Measurements from ENCODE around the gene ZC3H12C. TPM values are rescaled to one million over a fixed set of nuclear protein-coding genes. Genes with fewer than 3 reads are reported as not detected.

Gene ZC3H12C
- total RNA-seq, 3 donors from 2014 or later, result 10.2 to 19.8 (median 13.2) TPM

GRCh38 chr11:110088535-110089344 is 4.5 kb upstream of the ZC3H12C start:
- intact Hi-C loops (cut with DNase I; ENCODE audit: low total_unique reads), result no loop called here
- Histone ChIP-seq H3K9me3 (no peaks in the 10 kb centered on the region), H3K4me3 (no peak overlapping the region), H3K27me3 (no peaks in the 10 kb centered on the region), H3K4me1 (no peaks in the 10 kb centered on the region), H3K27ac (no peak overlapping the region), H3K36me3 (no peaks in the 10 kb centered on the region)
- DNase-seq (ENCODE audit: low spot score in 2 of 2), result no peak
- TF ChIP-seq, protein P1, sequence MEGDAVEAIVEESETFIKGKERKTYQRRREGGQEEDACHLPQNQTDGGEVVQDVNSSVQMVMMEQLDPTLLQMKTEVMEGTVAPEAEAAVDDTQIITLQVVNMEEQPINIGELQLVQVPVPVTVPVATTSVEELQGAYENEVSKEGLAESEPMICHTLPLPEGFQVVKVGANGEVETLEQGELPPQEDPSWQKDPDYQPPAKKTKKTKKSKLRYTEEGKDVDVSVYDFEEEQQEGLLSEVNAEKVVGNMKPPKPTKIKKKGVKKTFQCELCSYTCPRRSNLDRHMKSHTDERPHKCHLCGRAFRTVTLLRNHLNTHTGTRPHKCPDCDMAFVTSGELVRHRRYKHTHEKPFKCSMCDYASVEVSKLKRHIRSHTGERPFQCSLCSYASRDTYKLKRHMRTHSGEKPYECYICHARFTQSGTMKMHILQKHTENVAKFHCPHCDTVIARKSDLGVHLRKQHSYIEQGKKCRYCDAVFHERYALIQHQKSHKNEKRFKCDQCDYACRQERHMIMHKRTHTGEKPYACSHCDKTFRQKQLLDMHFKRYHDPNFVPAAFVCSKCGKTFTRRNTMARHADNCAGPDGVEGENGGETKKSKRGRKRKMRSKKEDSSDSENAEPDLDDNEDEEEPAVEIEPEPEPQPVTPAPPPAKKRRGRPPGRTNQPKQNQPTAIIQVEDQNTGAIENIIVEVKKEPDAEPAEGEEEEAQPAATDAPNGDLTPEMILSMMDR (IDR thresholded peaks at IDR 0.05), result no peak
- TF ChIP-seq POLR2A (IDR thresholded peaks at IDR 0.05) (no peak), POLR2AphosphoS5 (IDR thresholded peaks at IDR 0.05) (no peak)

GRCh38 chr11:110089617-110090282 is 3.4 kb upstream of the ZC3H12C start:
- H3K27ac ChIP-seq, result no peak overlapping the region
- no peaks in the 10 kb centered on the region for H3K36me3 ChIP-seq
- intact Hi-C loops (cut with DNase I; ENCODE audit: low total_unique reads), result no loop called here
- TF ChIP-seq POLR2AphosphoS5 (IDR thresholded peaks at IDR 0.05), result no peak
- TF ChIP-seq, protein P1 (IDR thresholded peaks at IDR 0.05), result no peak
- no peaks in the 10 kb centered on the region for H3K4me1 ChIP-seq
- no peaks in the 10 kb centered on the region for H3K27me3 ChIP-seq
- no peak overlapping the region for H3K4me3 ChIP-seq
- H3K9me3 ChIP-seq, result no peaks in the 10 kb centered on the region
- no peak for DNase-seq (ENCODE audit: low spot score in 2 of 2)

GRCh38 chr11:110090466-110091026 is 2.6 kb upstream of the ZC3H12C start:
- no peak overlapping the region for H3K4me3 ChIP-seq
- DNase-seq (ENCODE audit: low spot score in 2 of 2), result no peak
- intact Hi-C loops (cut with DNase I; ENCODE audit: low total_unique reads), result no loop called here
- no peak overlapping the region for H3K27ac ChIP-seq
- TF ChIP-seq POLR2AphosphoS5 (IDR thresholded peaks at IDR 0.05) (no peak), POLR2A (IDR thresholded peaks at IDR 0.05) (no peak)
- TF ChIP-seq, protein P1 (IDR thresholded peaks at IDR 0.05), result no peak
- H3K36me3 ChIP-seq, result no peaks in the 10 kb centered on the region
- H3K4me1 ChIP-seq, result no peaks in the 10 kb centered on the region
- no peaks in the 10 kb centered on the region for H3K9me3 ChIP-seq
- H3K27me3 ChIP-seq, result no peaks in the 10 kb centered on the region

DNA sequence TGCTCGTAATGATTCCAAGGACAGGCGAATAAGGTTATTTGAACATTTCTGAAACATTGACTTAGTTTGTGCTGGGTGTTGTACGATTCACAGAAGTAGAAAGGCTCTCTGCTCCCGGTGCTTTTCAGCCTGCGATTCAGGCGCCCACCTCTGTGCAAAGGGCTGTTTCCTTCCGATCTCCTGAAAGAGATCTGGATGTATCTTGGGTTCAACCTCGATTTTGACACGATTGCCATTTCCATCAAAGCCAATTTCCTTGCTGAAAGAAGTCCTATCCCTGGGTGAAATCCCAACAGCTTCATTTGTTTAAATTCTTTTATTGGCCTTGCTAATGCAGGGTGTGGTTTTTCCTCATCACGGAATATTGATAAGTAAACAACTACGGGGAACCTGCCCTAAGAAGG is 1.1 kb upstream of the ZC3H12C start:
- no peak for TF ChIP-seq POLR2AphosphoS5 (IDR thresholded peaks at IDR 0.05)
- TF ChIP-seq, protein P1 (IDR thresholded peaks at IDR 0.05), result no peak
- no peak for TF ChIP-seq POLR2A (IDR thresholded peaks at IDR 0.05)
- no peaks in the 10 kb centered on the region for H3K4me1 ChIP-seq
- intact Hi-C loops (cut with DNase I; ENCODE audit: low total_unique reads), result no loop called here
- peak overlapping the region; percentile 69 to 81 (median 77) for H3K4me3 ChIP-seq
- no peaks in the 10 kb centered on the region for H3K9me3 ChIP-seq
- H3K27ac ChIP-seq, result peak overlapping the region; percentile 91 to 99
- H3K36me3 ChIP-seq, result no peaks in the 10 kb centered on the region
- H3K27me3 ChIP-seq, result no peaks in the 10 kb centered on the region
- no peak for DNase-seq (ENCODE audit: low spot score in 2 of 2)
